ENCODE results near the gene MYH3. TPM values are rescaled to one million over a fixed set of nuclear protein-coding genes. Genes with fewer than 3 reads are reported as not detected.

MYH3 gene
- total RNA-seq, 1 donor from 2014 or later = 2.1 TPM

DNA sequence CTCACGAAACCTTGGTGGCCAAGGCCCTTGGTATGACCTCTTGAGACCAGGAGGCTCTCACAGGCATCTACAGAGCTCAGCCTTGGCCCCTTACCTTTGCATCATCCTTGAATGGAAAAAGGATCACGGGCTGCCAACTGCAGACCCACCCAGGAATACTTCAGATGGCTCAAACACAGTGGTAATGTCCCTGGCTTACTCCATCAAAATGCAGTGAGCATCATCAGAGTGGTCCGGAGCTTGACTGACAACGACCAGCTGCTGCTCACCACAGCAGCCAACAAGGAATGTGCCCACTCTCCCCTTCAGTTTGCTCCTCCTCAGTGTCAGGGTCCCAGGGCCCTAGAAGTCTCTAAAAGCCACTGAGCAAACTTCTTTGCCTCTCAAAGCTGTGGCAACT is 17.6 kb upstream of the MYH3 start:
- H3K27me3 Mint-ChIP-seq (ENCODE audit: unreplicated experiment) = no peaks in the 10 kb centered on the region
- H3K36me3 Mint-ChIP-seq (ENCODE audit: low read depth, unreplicated experiment) = peaks cover 4% of the 10 kb centered on the region
- TF ChIP-seq, protein P1, sequence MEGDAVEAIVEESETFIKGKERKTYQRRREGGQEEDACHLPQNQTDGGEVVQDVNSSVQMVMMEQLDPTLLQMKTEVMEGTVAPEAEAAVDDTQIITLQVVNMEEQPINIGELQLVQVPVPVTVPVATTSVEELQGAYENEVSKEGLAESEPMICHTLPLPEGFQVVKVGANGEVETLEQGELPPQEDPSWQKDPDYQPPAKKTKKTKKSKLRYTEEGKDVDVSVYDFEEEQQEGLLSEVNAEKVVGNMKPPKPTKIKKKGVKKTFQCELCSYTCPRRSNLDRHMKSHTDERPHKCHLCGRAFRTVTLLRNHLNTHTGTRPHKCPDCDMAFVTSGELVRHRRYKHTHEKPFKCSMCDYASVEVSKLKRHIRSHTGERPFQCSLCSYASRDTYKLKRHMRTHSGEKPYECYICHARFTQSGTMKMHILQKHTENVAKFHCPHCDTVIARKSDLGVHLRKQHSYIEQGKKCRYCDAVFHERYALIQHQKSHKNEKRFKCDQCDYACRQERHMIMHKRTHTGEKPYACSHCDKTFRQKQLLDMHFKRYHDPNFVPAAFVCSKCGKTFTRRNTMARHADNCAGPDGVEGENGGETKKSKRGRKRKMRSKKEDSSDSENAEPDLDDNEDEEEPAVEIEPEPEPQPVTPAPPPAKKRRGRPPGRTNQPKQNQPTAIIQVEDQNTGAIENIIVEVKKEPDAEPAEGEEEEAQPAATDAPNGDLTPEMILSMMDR (IDR thresholded peaks at IDR 0.05; ENCODE audit: unreplicated experiment) = no peak
- no peak for DNase-seq (ENCODE audit: low spot score)
- H3K27ac Mint-ChIP-seq (ENCODE audit: unreplicated experiment) = no peak overlapping the region
- no peak overlapping the region for H3K4me3 Mint-ChIP-seq (ENCODE audit: unreplicated experiment)
- no peaks in the 10 kb centered on the region for H3K9me3 Mint-ChIP-seq (ENCODE audit: unreplicated experiment)
- no peaks in the 10 kb centered on the region for H3K4me1 Mint-ChIP-seq (ENCODE audit: unreplicated experiment)

DNA sequence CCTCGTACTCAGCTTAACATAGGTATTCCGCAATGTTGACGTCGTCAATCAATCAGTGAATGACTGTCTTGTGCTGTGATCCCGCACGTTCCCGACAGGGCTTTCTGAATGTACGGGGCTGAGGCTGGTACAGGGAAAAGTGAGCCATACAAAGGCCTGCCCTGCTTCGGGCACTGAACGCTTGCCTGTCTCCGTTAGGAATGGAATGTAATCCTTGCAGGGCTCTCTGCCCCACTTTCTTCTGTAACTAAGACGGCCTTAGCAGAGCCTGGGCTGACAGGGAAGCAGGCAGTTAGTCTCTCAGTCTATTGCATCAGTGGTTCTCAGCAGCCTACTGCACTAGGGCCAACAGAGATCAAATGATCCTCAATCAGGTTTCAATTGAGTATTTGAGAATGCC is 16.2 kb upstream of the MYH3 start:
- Mint-ChIP-seq H3K27me3 (ENCODE audit: unreplicated experiment) (no peaks in the 10 kb centered on the region), H3K4me1 (ENCODE audit: unreplicated experiment) (no peaks in the 10 kb centered on the region), H3K36me3 (ENCODE audit: low read depth, unreplicated experiment) (no peaks in the 10 kb centered on the region), H3K27ac (ENCODE audit: unreplicated experiment) (no peak overlapping the region), H3K9me3 (ENCODE audit: unreplicated experiment) (no peaks in the 10 kb centered on the region), H3K4me3 (ENCODE audit: unreplicated experiment) (no peak overlapping the region)
- TF ChIP-seq, protein P1 (IDR thresholded peaks at IDR 0.05; ENCODE audit: unreplicated experiment) = no peak
- DNase-seq (ENCODE audit: low spot score) = no peak

DNA sequence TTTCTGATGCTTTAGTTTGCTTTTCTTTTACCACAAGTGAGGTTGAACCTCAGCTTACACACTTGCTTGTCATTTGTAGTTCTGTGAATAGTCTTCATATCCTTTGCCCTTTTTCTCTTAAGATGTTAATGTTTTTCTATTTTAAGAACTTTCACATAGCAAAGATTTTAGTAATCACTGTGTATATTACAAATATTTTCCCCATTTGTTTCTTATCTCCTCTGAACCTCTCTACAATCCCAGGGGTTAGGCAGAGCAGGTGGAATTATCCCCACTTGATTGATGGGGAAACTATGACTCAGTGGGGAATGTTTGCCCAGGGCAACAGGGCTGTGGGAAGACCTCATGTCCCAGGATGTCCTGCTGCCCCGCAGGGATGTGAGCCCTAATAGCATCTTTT is 11.7 kb upstream of the MYH3 start:
- Mint-ChIP-seq H3K9me3 (ENCODE audit: unreplicated experiment) (no peaks in the 10 kb centered on the region), H3K27ac (ENCODE audit: unreplicated experiment) (no peak overlapping the region), H3K36me3 (ENCODE audit: low read depth, unreplicated experiment) (no peaks in the 10 kb centered on the region), H3K4me1 (ENCODE audit: unreplicated experiment) (no peaks in the 10 kb centered on the region), H3K4me3 (ENCODE audit: unreplicated experiment) (no peak overlapping the region), H3K27me3 (ENCODE audit: unreplicated experiment) (no peaks in the 10 kb centered on the region)
- DNase-seq (ENCODE audit: low spot score) = no peak
- TF ChIP-seq, protein P1 (IDR thresholded peaks at IDR 0.05; ENCODE audit: unreplicated experiment) = no peak

DNA sequence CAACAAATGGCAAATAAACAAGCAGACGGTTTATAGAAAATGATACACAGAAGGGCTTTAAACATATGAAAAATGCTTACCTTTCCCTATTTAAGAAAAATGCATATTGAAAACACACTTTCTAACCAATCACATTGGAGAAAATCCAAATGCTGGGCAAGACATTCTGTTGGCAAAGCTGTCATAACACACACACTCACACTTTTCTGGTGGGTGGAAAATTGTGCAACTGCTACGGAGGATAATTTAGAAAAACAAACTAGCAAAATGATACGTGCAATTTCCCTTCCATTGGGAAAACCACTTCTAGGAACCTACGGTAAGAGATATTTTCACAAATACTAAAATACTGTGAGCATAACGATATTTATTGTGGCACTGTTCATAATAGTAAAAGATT is 9.8 kb upstream of the MYH3 start:
- H3K4me3 Mint-ChIP-seq (ENCODE audit: unreplicated experiment) = no peak overlapping the region
- TF ChIP-seq, protein P1 (IDR thresholded peaks at IDR 0.05; ENCODE audit: unreplicated experiment) = no peak
- no peaks in the 10 kb centered on the region for H3K9me3 Mint-ChIP-seq (ENCODE audit: unreplicated experiment)
- DNase-seq (ENCODE audit: low spot score) = no peak
- no peaks in the 10 kb centered on the region for H3K36me3 Mint-ChIP-seq (ENCODE audit: low read depth, unreplicated experiment)
- no peaks in the 10 kb centered on the region for H3K27me3 Mint-ChIP-seq (ENCODE audit: unreplicated experiment)
- no peak overlapping the region for H3K27ac Mint-ChIP-seq (ENCODE audit: unreplicated experiment)
- H3K4me1 Mint-ChIP-seq (ENCODE audit: unreplicated experiment) = no peaks in the 10 kb centered on the region

DNA sequence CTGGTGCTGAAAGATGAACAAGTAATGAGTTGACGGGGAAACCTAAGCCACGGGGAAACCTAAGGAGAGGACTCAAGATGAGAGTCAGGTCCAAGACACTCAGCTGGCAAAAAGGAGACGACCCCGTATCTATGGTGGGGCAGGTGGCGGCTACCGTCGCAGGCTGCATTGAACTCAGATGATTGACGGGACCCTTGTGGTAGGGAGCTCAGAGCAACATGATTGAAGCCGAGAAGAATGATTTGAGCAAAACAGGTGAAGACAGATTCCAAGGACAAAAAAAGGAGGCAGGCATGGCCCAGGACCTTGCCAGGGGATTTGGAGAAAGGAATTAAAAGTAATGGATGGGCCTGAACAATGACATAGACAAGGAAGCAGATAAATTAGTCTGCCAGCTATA is 7.5 kb upstream of the MYH3 start:
- H3K9me3 Mint-ChIP-seq (ENCODE audit: unreplicated experiment) = no peaks in the 10 kb centered on the region
- no peaks in the 10 kb centered on the region for H3K4me1 Mint-ChIP-seq (ENCODE audit: unreplicated experiment)
- TF ChIP-seq, protein P1 (IDR thresholded peaks at IDR 0.05; ENCODE audit: unreplicated experiment) = no peak

More for the DNA sequence above, 7.5 kb upstream of the MYH3 start:
- no peak for DNase-seq (ENCODE audit: low spot score)
- Mint-ChIP-seq H3K27me3 (ENCODE audit: unreplicated experiment) (no peaks in the 10 kb centered on the region), H3K4me3 (ENCODE audit: unreplicated experiment) (no peak overlapping the region), H3K27ac (ENCODE audit: unreplicated experiment) (no peak overlapping the region), H3K36me3 (ENCODE audit: low read depth, unreplicated experiment) (no peaks in the 10 kb centered on the region)

All from endothelial cell (in vitro differentiated cells).